ENCODE results near the gene HABP2. TPM values are rescaled to one million over a fixed set of nuclear protein-coding genes. Genes with fewer than 3 reads are reported as not detected.

HABP2 gene
- total RNA-seq, 3 donors from 2014 or later: not detected

- H3K4me1 ChIP-seq (ENCODE audit: low read depth): no peaks in the 10 kb centered on the region
- no peak for TF ChIP-seq CTCF (IDR thresholded peaks at IDR 0.05)
- H3K9me3 ChIP-seq: no peaks in the 10 kb centered on the region
- DNase-seq (no peak), ATAC-seq (no peak)
- H3K36me3 ChIP-seq (ENCODE audit: low read depth): no peaks in the 10 kb centered on the region
- H3K4me3 ChIP-seq: no peak overlapping the region
- intact Hi-C loops (cut with DNase I, micrococcal nuclease): no loop called here
These were observed 65.5 kb downstream of the HABP2 start for GRCh38 chr10:113618338-113618737.

GRCh38 chr10:113619401-113619800 lies 66.5 kb downstream of the HABP2 start:
- Histone ChIP-seq H3K9me3 (no peaks in the 10 kb centered on the region), H3K4me1 (ENCODE audit: low read depth) (no peaks in the 10 kb centered on the region), H3K36me3 (ENCODE audit: low read depth) (no peaks in the 10 kb centered on the region), H3K4me3 (no peak overlapping the region)
- TF ChIP-seq CTCF (IDR thresholded peaks at IDR 0.05): no peak
- intact Hi-C loops (cut with DNase I, micrococcal nuclease): no loop called here
- ATAC-seq: no peak
- DNase-seq: no peak

GRCh38 chr10:113620511-113620910 lies 67.7 kb downstream of the HABP2 start:
- DNase-seq (no peak), ATAC-seq (no peak)
- Histone ChIP-seq H3K4me1 (ENCODE audit: low read depth) (no peaks in the 10 kb centered on the region), H3K4me3 (no peak overlapping the region), H3K36me3 (ENCODE audit: low read depth) (no peaks in the 10 kb centered on the region), H3K9me3 (no peaks in the 10 kb centered on the region)
- no peak for TF ChIP-seq CTCF (IDR thresholded peaks at IDR 0.05)
- intact Hi-C loops (cut with DNase I, micrococcal nuclease): no loop called here

GRCh38 chr10:113620936-113621335 lies 68.1 kb downstream of the HABP2 start:
- DNase-seq (no peak), ATAC-seq (peak; percentile 17)
- intact Hi-C loops (cut with DNase I, micrococcal nuclease): no loop called here
- H3K4me1 ChIP-seq (ENCODE audit: low read depth): peaks cover 3% of the 10 kb centered on the region
- H3K9me3 ChIP-seq: no peaks in the 10 kb centered on the region
- no peaks in the 10 kb centered on the region for H3K36me3 ChIP-seq (ENCODE audit: low read depth)
- no peak overlapping the region for H3K4me3 ChIP-seq
- TF ChIP-seq CTCF (IDR thresholded peaks at IDR 0.05): no peak

- no peak for TF ChIP-seq CTCF (IDR thresholded peaks at IDR 0.05)
- intact Hi-C loops (cut with DNase I, micrococcal nuclease): no loop called here
- no peak overlapping the region for H3K4me3 ChIP-seq
- H3K4me1 ChIP-seq (ENCODE audit: low read depth): peaks cover 9% of the 10 kb centered on the region
- no peaks in the 10 kb centered on the region for H3K9me3 ChIP-seq
- H3K36me3 ChIP-seq (ENCODE audit: low read depth): no peaks in the 10 kb centered on the region
- ATAC-seq: no peak
- DNase-seq: no peak
These were observed 68.9 kb downstream of the HABP2 start for GRCh38 chr10:113621799-113622198.

GRCh38 chr10:113622831-113623230 lies 70.0 kb downstream of the HABP2 start:
- no peak for DNase-seq
- intact Hi-C loops (cut with DNase I, micrococcal nuclease): no loop called here
- Histone ChIP-seq H3K4me3 (no peak overlapping the region), H3K4me1 (ENCODE audit: low read depth) (peaks cover 19% of the 10 kb centered on the region), H3K9me3 (no peaks in the 10 kb centered on the region), H3K36me3 (ENCODE audit: low read depth) (no peaks in the 10 kb centered on the region)
- TF ChIP-seq CTCF (IDR thresholded peaks at IDR 0.05): no peak
- ATAC-seq: no peak
